ENCODE measurements around the gene PIK3R3.

The PIK3R3 gene

DNA sequence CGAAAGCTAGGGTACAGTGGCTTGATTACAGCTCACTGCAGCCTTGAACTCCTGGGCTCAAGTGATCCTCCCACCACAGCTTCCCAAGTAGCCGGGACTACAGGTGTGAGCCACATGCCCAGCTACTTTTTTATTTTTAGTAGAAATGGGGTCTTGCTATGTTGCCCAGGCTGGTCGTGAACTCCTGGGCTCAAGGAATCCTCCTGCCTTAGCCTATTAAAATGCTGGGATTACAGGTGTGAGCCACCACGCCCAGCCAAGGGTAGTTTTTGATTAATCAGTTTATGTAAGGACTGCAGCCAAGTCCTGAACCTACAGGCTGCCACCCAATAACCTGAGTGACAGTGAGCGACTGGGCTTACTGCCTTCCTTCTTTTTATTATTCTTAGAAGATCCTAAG lies 88.3 kb downstream of the PIK3R3 start:
- intact Hi-C loops (cut with DNase I; ENCODE audit: low total_unique reads), result no loop called here
- no peak overlapping the region for H3K27ac ChIP-seq
- no peak for DNase-seq
- H3K4me1 ChIP-seq, result peaks cover 0 to 6% (median 0%) of the 10 kb centered on the region in 4 donors
- no peaks in the 10 kb centered on the region for H3K9me3 ChIP-seq
- TF ChIP-seq, protein P1, sequence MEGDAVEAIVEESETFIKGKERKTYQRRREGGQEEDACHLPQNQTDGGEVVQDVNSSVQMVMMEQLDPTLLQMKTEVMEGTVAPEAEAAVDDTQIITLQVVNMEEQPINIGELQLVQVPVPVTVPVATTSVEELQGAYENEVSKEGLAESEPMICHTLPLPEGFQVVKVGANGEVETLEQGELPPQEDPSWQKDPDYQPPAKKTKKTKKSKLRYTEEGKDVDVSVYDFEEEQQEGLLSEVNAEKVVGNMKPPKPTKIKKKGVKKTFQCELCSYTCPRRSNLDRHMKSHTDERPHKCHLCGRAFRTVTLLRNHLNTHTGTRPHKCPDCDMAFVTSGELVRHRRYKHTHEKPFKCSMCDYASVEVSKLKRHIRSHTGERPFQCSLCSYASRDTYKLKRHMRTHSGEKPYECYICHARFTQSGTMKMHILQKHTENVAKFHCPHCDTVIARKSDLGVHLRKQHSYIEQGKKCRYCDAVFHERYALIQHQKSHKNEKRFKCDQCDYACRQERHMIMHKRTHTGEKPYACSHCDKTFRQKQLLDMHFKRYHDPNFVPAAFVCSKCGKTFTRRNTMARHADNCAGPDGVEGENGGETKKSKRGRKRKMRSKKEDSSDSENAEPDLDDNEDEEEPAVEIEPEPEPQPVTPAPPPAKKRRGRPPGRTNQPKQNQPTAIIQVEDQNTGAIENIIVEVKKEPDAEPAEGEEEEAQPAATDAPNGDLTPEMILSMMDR (IDR thresholded peaks at IDR 0.05), result no peak
- peaks cover 0 to 10% (median 0%) of the 10 kb centered on the region in 3 donors for H3K36me3 ChIP-seq
- no peaks in the 10 kb centered on the region for H3K27me3 ChIP-seq
- H3K4me3 ChIP-seq, result no peak overlapping the region

DNA sequence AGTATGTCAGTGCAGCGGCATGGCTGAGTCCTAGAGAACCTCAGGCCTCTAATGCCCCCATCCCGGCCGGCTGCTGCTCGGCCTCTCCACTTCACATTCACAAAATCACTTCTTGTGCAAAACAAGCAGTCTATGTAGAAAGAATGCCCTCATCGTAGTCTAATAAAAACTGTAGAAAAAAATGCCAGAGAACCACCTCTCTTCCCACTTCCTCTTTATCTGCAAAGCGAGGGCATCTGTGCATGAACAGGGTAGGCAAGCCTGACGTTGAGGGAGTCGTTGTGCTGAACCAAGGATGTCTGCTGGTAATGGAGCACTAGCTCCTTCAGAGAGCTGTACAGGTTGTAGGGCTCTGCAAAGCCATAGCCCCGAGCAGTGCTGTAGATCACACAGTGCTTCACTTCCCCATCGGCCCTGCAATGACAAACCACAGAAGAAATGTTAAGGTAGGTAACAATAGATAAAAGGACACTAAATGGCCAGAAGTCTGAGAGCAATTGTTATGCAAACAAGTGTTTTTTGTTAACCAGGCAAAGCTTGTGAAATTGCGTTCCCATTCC lies 88.9 kb downstream of the PIK3R3 start:
- Histone ChIP-seq H3K4me3 (no peak overlapping the region), H3K27ac (no peak overlapping the region), H3K36me3 (peaks cover 0 to 10% (median 0%) of the 10 kb centered on the region in 3 donors), H3K9me3 (no peaks in the 10 kb centered on the region), H3K27me3 (no peaks in the 10 kb centered on the region), H3K4me1 (peaks cover 0 to 6% (median 0%) of the 10 kb centered on the region in 4 donors)
- TF ChIP-seq, protein P1 (IDR thresholded peaks at IDR 0.05), result no peak
- DNase-seq, result no peak
- intact Hi-C loops (cut with DNase I; ENCODE audit: low total_unique reads), result no loop called here

- DNase-seq, result no peak
Observed at GRCh38 chr1:46041974-46042373, 90.5 kb downstream of the PIK3R3 start.

GRCh38 chr1:46041551-46041950 lies 90.9 kb downstream of the PIK3R3 start:
- Histone ChIP-seq H3K9me3 (no peaks in the 10 kb centered on the region), H3K27me3 (no peaks in the 10 kb centered on the region), H3K4me3 (no peak overlapping the region), H3K4me1 (peaks cover 0 to 12% (median 0%) of the 10 kb centered on the region in 4 donors), H3K36me3 (peaks cover 0 to 10% (median 0%) of the 10 kb centered on the region in 3 donors), H3K27ac (no peak overlapping the region)
- DNase-seq, result no peak
- intact Hi-C loops (cut with DNase I; ENCODE audit: low total_unique reads), result no loop called here
- TF ChIP-seq, protein P1 (IDR thresholded peaks at IDR 0.05), result no peak

More at GRCh38 chr1:46041974-46042373, 90.5 kb downstream of the PIK3R3 start:
- Histone ChIP-seq H3K27ac (no peak overlapping the region), H3K36me3 (peaks cover 0 to 10% (median 0%) of the 10 kb centered on the region in 3 donors), H3K4me3 (no peak overlapping the region), H3K4me1 (peaks cover 0 to 10% (median 0%) of the 10 kb centered on the region in 4 donors), H3K9me3 (no peaks in the 10 kb centered on the region), H3K27me3 (no peaks in the 10 kb centered on the region)
- TF ChIP-seq, protein P1 (IDR thresholded peaks at IDR 0.05), result no peak
- intact Hi-C loops (cut with DNase I; ENCODE audit: low total_unique reads), result no loop called here

DNA sequence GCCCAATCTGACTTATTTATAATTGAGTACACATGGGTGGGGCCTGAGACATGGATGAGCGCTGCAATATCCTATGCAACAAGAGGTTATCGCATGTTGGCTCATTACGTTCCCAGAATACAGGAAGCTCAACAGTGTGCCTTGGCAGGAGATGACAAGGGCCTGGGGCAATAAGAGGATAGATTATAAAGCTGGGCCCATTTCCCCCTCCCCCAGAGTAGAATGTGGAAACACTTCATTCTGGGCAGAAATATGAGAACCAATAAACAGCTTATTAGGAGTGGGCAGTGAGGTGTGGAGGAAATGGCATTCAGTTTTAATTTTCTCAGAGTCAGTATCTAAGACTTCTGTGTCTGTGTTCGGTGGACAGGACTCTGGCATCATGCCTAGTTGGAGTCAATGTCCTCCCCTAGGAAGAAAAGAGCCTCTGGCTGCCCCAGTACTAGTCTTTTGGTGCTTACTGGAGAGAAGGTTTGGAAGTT lies 92.8 kb downstream of the PIK3R3 start:
- intact Hi-C loops (cut with DNase I; ENCODE audit: low total_unique reads), result loop anchor here (5.0 kb wide), 1 partner anchor 188 kb away; no protein-coding TSS in a partner anchor
- no peaks in the 10 kb centered on the region for H3K27me3 ChIP-seq
- DNase-seq, result no peak
- TF ChIP-seq, protein P1 (IDR thresholded peaks at IDR 0.05), result no peak
- H3K4me3 ChIP-seq, result no peak overlapping the region
- H3K27ac ChIP-seq, result no peak overlapping the region
- H3K9me3 ChIP-seq, result no peaks in the 10 kb centered on the region
- peaks cover 0 to 20% (median 5%) of the 10 kb centered on the region in 3 donors for H3K36me3 ChIP-seq
- H3K4me1 ChIP-seq, result peaks cover 0 to 12% (median 0%) of the 10 kb centered on the region in 4 donors
